Measurements from ENCODE around the gene DIPK1A.
"Not testable (repeated sequence)": the region's sequence is repeated elsewhere in the genome, so short reads cannot be mapped to it uniquely, and the experiment has no call there.

The DIPK1A gene

GRCh38 chr1:92989253-92989652 is 28.0 kb upstream of the DIPK1A start:
- no peak overlapping the region for H3K27ac ChIP-seq
- TF ChIP-seq CTCF (conservative IDR thresholded peaks at IDR 0.05; ENCODE audit: low read depth): no peak
- DNase-seq (ENCODE audit: low spot score): no peak
- POLR2A ChIA-PET (ENCODE audit: low non-redundant PET): no interaction called here
- CTCF ChIA-PET: interaction anchor here (1.3 kb wide), 1 partner anchor 27 kb away, joined by 3 read pairs; no protein-coding TSS in a partner anchor

GRCh38 chr1:92987462-92987861 is 26.2 kb upstream of the DIPK1A start:
- ChIA-PET CTCF (interaction anchor here (0.6 kb wide), 1 partner anchor 28 kb away, joined by 4 read pairs; no protein-coding TSS in a partner anchor), POLR2A (ENCODE audit: low non-redundant PET) (no interaction called here)
- no peak overlapping the region for H3K27ac ChIP-seq
- DNase-seq (ENCODE audit: low spot score): no peak
- no peak for TF ChIP-seq CTCF (conservative IDR thresholded peaks at IDR 0.05; ENCODE audit: low read depth)

- DNase-seq (ENCODE audit: low spot score): no peak
- POLR2A ChIA-PET (ENCODE audit: low non-redundant PET): no interaction called here
- no peak overlapping the region for H3K27ac ChIP-seq
- TF ChIP-seq CTCF (conservative IDR thresholded peaks at IDR 0.05; ENCODE audit: low read depth): no peak
- CTCF ChIA-PET: no interaction called here
Observed at GRCh38 chr1:92985101-92985500, 23.8 kb upstream of the DIPK1A start.

GRCh38 chr1:92980732-92981647 is 19.7 kb upstream of the DIPK1A start:
- POLR2A ChIA-PET (ENCODE audit: low non-redundant PET): no interaction called here
- H3K27ac ChIP-seq: no peak overlapping the region
- DNase-seq (ENCODE audit: low spot score): no peak
- no peak for TF ChIP-seq CTCF (conservative IDR thresholded peaks at IDR 0.05; ENCODE audit: low read depth)
- CTCF ChIA-PET: interaction anchor here (1.2 kb wide), 1 partner anchor 40 kb away, joined by 6 read pairs; no protein-coding TSS in a partner anchor

- POLR2A ChIA-PET (ENCODE audit: low non-redundant PET): no interaction called here
- H3K27ac ChIP-seq: no peak overlapping the region
- CTCF ChIA-PET: interaction anchor here (0.7 to 1.3 kb wide), 5 partner anchors 15 to 566 kb away, joined by 3 to 6 read pairs (median 4); no protein-coding TSS in a partner anchor
- no peak for DNase-seq (ENCODE audit: low spot score)
- no peak for TF ChIP-seq CTCF (conservative IDR thresholded peaks at IDR 0.05; ENCODE audit: low read depth)
Observed at GRCh38 chr1:92975551-92976232, 14.4 kb upstream of the DIPK1A start.

GRCh38 chr1:92974112-92974511 is 12.8 kb upstream of the DIPK1A start:
- CTCF ChIA-PET: interaction anchor here (0.6 to 1.3 kb wide), 2 partner anchors 20 to 89 kb away, joined by 3 to 4 read pairs; no protein-coding TSS in a partner anchor
- DNase-seq (ENCODE audit: low spot score); POLR2A ChIA-PET (ENCODE audit: low non-redundant PET); H3K27ac ChIP-seq: not testable (repeated sequence)
